Testis (tissue), 2 donors: ENCODE measurements around the gene PRKAG2.

Experiments used
- POLR2A ChIP-seq: fragments of 450-650 bp; IDR thresholded peaks from one replicate; pipeline ENCODE4 v1.6.1; 2017; ENCODE audit warnings: antibody characterized with exemption, mild to moderate bottlenecking, moderate library complexity
- TF ChIP-seq, protein P1 (sequence below), 3 experiments: fragments of 450-650 bp in 2 of 3; fragments of 200-600 bp in 1 of 3; sonication (generic) in 1 of 3; IDR thresholded peaks; one replicate each; pipeline ENCODE4 v1.5.1; 2016 to 2019; ENCODE audit warnings: antibody characterized with exemption in 3 of 3, mild to moderate bottlenecking in 2 of 3, moderate library complexity in 1 of 3

DNA sequence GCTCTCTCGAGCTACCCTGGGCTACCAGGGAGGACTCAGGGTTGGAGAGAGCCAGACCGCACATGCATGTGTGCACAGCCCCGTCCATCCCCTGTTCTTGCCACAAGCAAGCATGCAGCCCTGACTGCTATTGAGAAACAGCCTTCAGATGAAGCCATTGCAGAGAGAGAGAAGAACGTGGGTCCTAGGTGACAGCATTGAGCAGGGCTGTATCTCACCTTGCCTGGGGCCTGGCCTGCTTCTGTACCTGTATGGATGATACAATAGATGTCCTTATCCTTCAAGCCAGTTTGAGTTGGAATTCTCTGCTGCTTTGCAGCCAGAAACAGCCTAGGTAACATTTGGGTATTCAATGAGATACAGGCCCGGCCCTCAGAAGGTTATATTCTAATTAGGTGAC, 229.9 kb downstream of the PRKAG2 start:
- TF ChIP-seq, protein P1, sequence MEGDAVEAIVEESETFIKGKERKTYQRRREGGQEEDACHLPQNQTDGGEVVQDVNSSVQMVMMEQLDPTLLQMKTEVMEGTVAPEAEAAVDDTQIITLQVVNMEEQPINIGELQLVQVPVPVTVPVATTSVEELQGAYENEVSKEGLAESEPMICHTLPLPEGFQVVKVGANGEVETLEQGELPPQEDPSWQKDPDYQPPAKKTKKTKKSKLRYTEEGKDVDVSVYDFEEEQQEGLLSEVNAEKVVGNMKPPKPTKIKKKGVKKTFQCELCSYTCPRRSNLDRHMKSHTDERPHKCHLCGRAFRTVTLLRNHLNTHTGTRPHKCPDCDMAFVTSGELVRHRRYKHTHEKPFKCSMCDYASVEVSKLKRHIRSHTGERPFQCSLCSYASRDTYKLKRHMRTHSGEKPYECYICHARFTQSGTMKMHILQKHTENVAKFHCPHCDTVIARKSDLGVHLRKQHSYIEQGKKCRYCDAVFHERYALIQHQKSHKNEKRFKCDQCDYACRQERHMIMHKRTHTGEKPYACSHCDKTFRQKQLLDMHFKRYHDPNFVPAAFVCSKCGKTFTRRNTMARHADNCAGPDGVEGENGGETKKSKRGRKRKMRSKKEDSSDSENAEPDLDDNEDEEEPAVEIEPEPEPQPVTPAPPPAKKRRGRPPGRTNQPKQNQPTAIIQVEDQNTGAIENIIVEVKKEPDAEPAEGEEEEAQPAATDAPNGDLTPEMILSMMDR (IDR thresholded peaks at IDR 0.05), result no peak
- no peak for TF ChIP-seq POLR2A
